Breast epithelium (tissue), 4 donors: Measurements from ENCODE around the gene PPARA. TPM values are rescaled to one million over a fixed set of nuclear protein-coding genes. Genes with fewer than 3 reads are reported as not detected.
A peak's percentile ranks its signal among the peaks of the same experiment; 100 is the strongest.

ENCODE experiments used
- DNase-seq, 2 donors: peaks; one replicate each; pipeline ENCODE4 v3.0.0-alpha.2; 2019; ENCODE audit warnings: low spot score in 2 of 2
- H3K27ac ChIP-seq, 2 donors: fragments of 200-600 bp; sonication (generic) in 1 of 2; one replicate each; pipeline ENCODE4 v1.5.1; 2016 to 2019; ENCODE audit warnings: mild to moderate bottlenecking in 1 of 2
- H3K27me3 ChIP-seq, 2 donors: fragments of 200-600 bp; sonication (generic) in 1 of 2; one replicate each; pipeline versions ENCODE4 v1.5.1 to v1.6.0; 2017 to 2019; ENCODE audit warnings: control low read depth in 1 of 2, mild to moderate bottlenecking in 1 of 2
- H3K36me3 ChIP-seq: fragments of 200-600 bp; one replicate; pipeline ENCODE4 v1.5.1; 2019
- H3K4me1 ChIP-seq, 2 donors: fragments of 200-600 bp; sonication (generic); one replicate each; pipeline ENCODE4 v1.5.1; 2016 to 2019; ENCODE audit warnings: control low read depth in 1 of 2
- H3K4me3 ChIP-seq, 3 donors: fragments of 200-600 bp; sonication (generic); 1 replicate in 2 of 3; 2 replicates in 1 of 3; pipeline ENCODE4 v1.5.1; 2016 to 2019; ENCODE audit warnings: mild to moderate bottlenecking in 3 of 3, moderate library complexity in 2 of 3
- H3K9me3 ChIP-seq, 2 donors: fragments of 200-600 bp; sonication (generic) in 1 of 2; one replicate each; pipeline ENCODE4 v1.5.1; 2016 to 2019; ENCODE audit warnings: control low read depth in 1 of 2
- CTCF ChIP-seq, 3 donors: fragments of 450-650 bp; IDR thresholded peaks; one replicate each; pipeline ENCODE4 v1.5.1; 2016 to 2017; ENCODE audit warnings: antibody characterized with exemption in 3 of 3, mild to moderate bottlenecking in 3 of 3, moderate library complexity in 3 of 3
- POLR2A ChIP-seq: fragments of 450-650 bp; IDR thresholded peaks from one replicate; pipeline ENCODE4 v1.6.1; 2016; ENCODE audit warnings: antibody characterized with exemption, mild to moderate bottlenecking, moderate library complexity
- POLR2AphosphoS5 ChIP-seq, 3 donors: sonication (generic); formaldehyde crosslinking; IDR thresholded peaks; one replicate each; pipeline ENCODE4 v1.6.1; 2017; ENCODE audit warnings: antibody characterized with exemption in 3 of 3
- intact Hi-C: fragments of 100-400 bp; cut with DNase I; formaldehyde crosslinking; loops from one replicate; pipeline ENCODE4 v1.15.1; 2023; ENCODE audit warnings: low total_unique reads
- total RNA-seq, 3 donors: library from RNA; depleted of rRNA; stranded (reverse); fragments of >200 nt; gene quantifications; one replicate each; pipeline ENCODE4 v1.1.0, GENCODE V29; 2016

PPARA gene
- total RNA-seq, 3 donors from 2014 or later = 15.2 to 31.0 (median 22.3) TPM

GRCh38 chr22:46112405-46112804 is 37.9 kb upstream of the PPARA start:
- H3K27me3 ChIP-seq = no peaks in the 10 kb centered on the region
- no peaks in the 10 kb centered on the region for H3K9me3 ChIP-seq
- TF ChIP-seq CTCF (IDR thresholded peaks at IDR 0.05) = no peak
- no peak for TF ChIP-seq POLR2A
- no peaks in the 10 kb centered on the region for H3K36me3 ChIP-seq
- no peak for DNase-seq
- no peak overlapping the region for H3K4me3 ChIP-seq
- peaks cover 32 to 41% of the 10 kb centered on the region in 2 donors for H3K4me1 ChIP-seq
- peak overlapping the region; percentile 91 to 99 for H3K27ac ChIP-seq
- intact Hi-C loops = loop anchor here (5.0 kb wide), 1 partner anchor 1030 kb away; no protein-coding TSS in a partner anchor

- no peak for TF ChIP-seq CTCF (IDR thresholded peaks at IDR 0.05)
- no peak for TF ChIP-seq POLR2A
- no peak for TF ChIP-seq POLR2AphosphoS5 (IDR thresholded peaks at IDR 0.05)
- H3K4me1 ChIP-seq = peaks cover 23 to 33% of the 10 kb centered on the region in 2 donors
- intact Hi-C loops = loop anchor here (5.0 kb wide), 1 partner anchor 1029 kb away; no protein-coding TSS in a partner anchor
Observed at GRCh38 chr22:46113110-46113909, 37.0 kb upstream of the PPARA start.

GRCh38 chr22:46113910-46114517 is 36.3 kb upstream of the PPARA start:
- H3K36me3 ChIP-seq = no peaks in the 10 kb centered on the region
- DNase-seq = no peak
- H3K27ac ChIP-seq = peak overlapping the region; percentile 91 to 99
- peaks cover 16 to 26% of the 10 kb centered on the region in 2 donors for H3K4me1 ChIP-seq
- peak in 1 of 3 donors; percentile 8 for TF ChIP-seq POLR2AphosphoS5 (IDR thresholded peaks at IDR 0.05)
- TF ChIP-seq CTCF (IDR thresholded peaks at IDR 0.05) = no peak
- H3K4me3 ChIP-seq = no peak overlapping the region
- no peaks in the 10 kb centered on the region for H3K9me3 ChIP-seq
- H3K27me3 ChIP-seq = no peaks in the 10 kb centered on the region
- intact Hi-C loops = loop anchor here (2.0 to 5.0 kb wide), 2 partner anchors 103 to 1028 kb away; no protein-coding TSS in a partner anchor

More at GRCh38 chr22:46113110-46113909, 37.0 kb upstream of the PPARA start:
- H3K27ac ChIP-seq = peak overlapping the region; percentile 91 to 99
- H3K27me3 ChIP-seq = no peaks in the 10 kb centered on the region
- H3K4me3 ChIP-seq = no peak overlapping the region
- DNase-seq = no peak
- H3K9me3 ChIP-seq = no peaks in the 10 kb centered on the region
- H3K36me3 ChIP-seq = no peaks in the 10 kb centered on the region

- no peaks in the 10 kb centered on the region for H3K36me3 ChIP-seq
- no peak for DNase-seq
- H3K4me3 ChIP-seq = no peak overlapping the region
- no peaks in the 10 kb centered on the region for H3K27me3 ChIP-seq
- peaks cover 9 to 24% of the 10 kb centered on the region in 2 donors for H3K4me1 ChIP-seq
- TF ChIP-seq CTCF (IDR thresholded peaks at IDR 0.05) = peak in 2 of 3 donors; percentile 6 to 43
- TF ChIP-seq POLR2AphosphoS5 (IDR thresholded peaks at IDR 0.05) = no peak
- H3K27ac ChIP-seq = peak overlapping the region; percentile 91 to 99
- H3K9me3 ChIP-seq = no peaks in the 10 kb centered on the region
- intact Hi-C loops = loop anchor here (2.0 to 5.0 kb wide), 2 partner anchors 104 to 1028 kb away; no protein-coding TSS in a partner anchor
Observed at GRCh38 chr22:46114518-46115387, 35.6 kb upstream of the PPARA start.
